Right ventricle myocardium inferior (tissue), 1 donor: ENCODE data around the gene LRP1. TPM values are rescaled to one million over a fixed set of nuclear protein-coding genes. Genes with fewer than 3 reads are reported as not detected.

Experiments used
- ATAC-seq: fragments of 200-7000 bp; cut with Tn5 transposase; one replicate; pipeline ENCODE4 v1.9.1; 2020; ENCODE audit warnings: mild to moderate bottlenecking, moderate library complexity
- DNase-seq: peaks from one replicate; pipeline ENCODE4 v3.0.0; 2021; ENCODE audit errors: missing footprints
- intact Hi-C: fragments of 100-400 bp; cut with DNase I; formaldehyde crosslinking; loops from one replicate; pipeline ENCODE4 v1.11.0; 2022
- total RNA-seq: library from RNA; stranded (reverse); fragmentation: NEBNext Ultra II Directional; extraction: Animal tissue kit (Norgen Biotek cat#: 25700); gene quantifications from one replicate; pipeline ENCODE4 v1.2.1, GENCODE V29; 2021
- donor health status: DM: no; HTN: yes; CAD: no; lungs with severe emphysema.

The LRP1 gene
- total RNA-seq, 1 donor from 2014 or later, result 143 TPM

DNA sequence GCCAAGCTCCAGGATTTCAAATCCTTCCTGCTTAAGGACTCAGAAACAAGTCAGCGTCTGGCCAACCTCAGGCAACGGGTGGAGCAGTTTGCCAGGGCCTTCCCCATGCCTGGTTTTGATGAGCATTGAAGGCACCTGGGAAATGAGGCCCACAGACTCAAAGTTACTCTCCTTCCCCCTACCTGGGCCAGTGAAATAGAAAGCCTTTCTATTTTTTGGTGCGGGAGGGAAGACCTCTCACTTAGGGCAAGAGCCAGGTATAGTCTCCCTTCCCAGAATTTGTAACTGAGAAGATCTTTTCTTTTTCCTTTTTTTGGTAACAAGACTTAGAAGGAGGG is 105.9 kb downstream of the LRP1 start:
- no peak for DNase-seq
- intact Hi-C loops, result no loop called here
- no peak for ATAC-seq

DNA sequence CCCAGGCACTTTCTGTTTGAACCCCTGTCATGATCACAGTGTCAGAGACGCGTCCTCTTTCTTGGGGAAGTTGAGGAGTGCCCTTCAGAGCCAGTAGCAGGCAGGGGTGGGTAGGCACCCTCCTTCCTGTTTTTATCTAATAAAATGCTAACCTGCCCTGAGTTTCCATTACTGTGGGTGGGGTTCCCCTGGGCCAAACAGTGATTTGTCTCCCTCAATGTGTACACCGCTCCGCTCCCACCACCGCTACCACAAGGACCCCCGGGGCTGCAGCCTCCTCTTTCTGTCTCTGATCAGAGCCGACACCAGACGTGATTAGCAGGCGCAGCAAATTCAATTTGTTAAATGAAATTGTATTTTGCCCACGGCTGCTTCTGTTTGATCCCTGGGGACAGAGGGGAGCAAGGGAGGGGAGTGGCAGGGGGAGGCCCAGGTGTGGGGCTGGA is 106.3 kb downstream of the LRP1 start:
- no peak for DNase-seq
- ATAC-seq, result no peak
- intact Hi-C loops, result no loop called here

DNA sequence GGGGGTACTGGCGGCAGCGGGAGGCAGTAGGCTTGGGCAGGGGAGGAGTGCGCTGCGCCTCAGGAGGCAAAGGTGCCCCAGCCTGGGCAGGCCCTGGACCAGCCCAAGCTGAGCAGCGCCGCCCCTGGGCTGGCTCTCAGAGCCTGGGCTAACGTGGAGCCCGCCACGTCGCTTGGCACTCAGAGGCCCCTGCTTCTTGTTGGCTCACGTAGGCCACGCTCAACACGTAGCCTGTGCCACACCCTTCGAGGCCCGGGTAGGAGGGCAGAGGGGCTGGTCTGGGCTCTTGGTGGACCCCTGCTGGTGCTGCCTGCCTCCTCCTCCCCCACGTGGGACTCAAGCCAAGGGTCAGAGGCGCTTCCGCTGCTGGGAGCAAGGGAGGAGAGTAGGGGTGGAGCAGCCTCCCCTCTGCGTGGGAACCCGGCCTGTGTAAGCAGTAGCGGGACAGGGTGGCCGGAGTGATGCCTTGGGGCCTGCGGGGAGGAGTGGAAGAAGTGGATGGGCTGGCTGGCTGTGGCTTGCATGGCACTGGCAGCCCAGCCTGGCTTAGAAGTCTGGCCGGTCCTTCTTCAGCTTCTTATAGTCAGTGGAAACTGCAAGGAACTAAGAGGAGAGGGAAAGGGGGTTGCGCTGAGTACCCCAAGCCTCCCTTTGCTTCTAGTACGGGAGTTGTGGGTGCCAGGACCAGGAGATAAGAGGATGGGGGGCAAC is 106.9 kb downstream of the LRP1 start:
- ATAC-seq (peak; percentile 32), DNase-seq (peak; percentile 86)
- intact Hi-C loops, result no loop called here

DNA sequence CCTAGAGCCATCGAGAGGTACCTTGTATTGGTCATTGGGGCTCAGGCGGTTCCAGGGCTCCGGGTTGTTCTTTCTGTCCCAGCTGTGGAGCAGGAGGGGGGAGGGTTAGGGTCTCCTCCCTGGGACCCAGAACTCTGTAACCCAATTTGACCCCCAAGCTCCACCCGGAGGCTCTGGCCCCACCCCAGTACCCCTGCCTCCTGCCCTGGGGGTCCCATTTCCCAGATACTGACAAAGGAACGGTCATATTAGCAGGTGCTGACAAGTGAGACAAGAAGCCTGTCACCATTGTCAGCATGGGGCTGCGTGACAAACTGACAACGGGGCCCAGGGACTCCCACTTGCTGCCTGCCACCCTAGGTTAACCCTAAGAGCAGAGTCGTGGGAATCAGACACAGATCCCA is 107.4 kb downstream of the LRP1 start:
- intact Hi-C loops, result no loop called here
- DNase-seq (no peak), ATAC-seq (no peak)

DNA sequence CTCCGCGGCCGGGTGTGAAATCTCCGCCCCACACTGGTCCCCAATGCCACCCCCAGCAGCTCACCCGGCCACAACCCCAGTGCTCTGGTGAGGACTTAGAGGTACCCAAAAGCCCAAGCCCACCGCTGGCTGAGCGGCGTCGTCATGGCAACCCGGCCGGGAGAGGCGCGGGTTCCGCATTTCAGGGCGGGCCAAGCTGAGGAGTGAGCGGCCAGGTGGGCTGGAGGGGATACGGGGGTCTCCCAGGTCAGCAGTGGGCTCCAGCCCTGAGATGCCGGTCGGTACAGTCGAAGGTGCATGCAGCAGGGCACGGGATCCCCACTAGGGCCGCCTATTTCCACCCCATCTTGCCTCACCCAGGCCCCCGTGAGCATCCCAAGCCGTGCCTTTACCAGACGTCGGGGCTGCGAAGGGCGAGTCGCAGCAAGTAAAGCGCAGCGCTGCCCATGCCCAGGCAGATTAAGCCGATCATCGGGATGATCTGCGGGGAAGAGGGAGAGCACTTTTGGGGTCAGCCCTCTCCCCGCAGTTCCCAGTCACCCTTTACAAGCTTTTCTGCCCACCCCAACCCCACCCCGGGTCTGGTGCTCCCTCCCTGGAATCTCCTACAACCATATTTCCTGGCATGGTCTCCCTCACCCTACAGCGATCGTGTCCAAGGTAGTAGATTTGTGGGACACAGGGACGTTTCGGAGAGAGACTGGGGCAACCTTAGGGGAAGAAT is 108.1 kb downstream of the LRP1 start:
- intact Hi-C loops, result no loop called here
- no peak for ATAC-seq
- peak; percentile 74 for DNase-seq

DNA sequence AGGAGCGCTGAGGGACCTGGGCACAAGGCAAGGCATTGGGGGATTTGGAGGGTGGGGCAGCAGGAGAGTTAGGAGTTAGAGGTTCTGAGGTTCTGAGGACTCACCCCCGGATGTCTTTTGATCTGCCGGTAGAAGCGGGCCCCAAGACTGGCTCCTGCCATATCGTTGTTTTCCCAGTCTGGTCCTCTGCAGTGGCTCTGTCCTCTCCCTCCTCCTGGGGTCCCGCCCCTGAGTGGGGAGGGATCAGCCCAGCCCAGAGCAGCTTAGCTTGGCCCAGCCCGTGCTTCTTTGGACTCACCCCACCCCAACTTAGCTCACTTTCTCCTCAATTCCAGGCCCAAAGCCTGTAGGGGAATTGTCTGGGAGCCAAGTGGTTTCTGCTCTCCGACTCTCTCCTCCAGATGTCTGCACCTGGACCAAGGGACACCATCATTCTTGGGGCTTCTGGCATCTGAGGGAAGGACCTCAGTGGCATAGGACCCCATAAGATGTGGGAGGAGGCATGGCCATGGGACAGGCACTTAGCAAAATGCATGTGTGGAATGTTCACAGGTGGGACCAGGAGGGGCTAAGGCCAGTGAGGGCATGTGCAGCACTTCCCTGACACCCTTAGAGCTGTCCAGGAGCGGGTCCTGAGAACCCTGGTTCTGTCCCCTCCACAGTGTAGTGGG is 108.8 kb downstream of the LRP1 start:
- intact Hi-C loops, result no loop called here
- ATAC-seq, result peak; percentile 36
- DNase-seq, result peak; percentile 83

DNA sequence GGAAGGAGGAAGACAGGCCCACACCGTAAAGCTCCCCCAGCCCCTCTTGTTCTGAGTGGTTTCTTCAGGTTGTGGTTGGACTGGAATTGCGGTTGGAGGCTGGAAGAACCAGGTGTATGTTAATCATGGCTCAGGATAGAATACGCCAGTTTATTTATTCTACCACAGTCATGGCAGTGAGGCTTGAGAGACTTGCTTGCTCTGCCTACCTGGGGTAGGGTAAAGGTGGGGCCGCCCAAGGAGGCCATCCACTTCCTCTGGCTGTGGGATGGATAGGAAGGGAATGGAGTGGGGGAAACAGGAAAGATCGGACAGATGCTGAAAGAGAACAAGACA is 109.3 kb downstream of the LRP1 start:
- ATAC-seq, result no peak
- no peak for DNase-seq
- intact Hi-C loops, result no loop called here

DNA sequence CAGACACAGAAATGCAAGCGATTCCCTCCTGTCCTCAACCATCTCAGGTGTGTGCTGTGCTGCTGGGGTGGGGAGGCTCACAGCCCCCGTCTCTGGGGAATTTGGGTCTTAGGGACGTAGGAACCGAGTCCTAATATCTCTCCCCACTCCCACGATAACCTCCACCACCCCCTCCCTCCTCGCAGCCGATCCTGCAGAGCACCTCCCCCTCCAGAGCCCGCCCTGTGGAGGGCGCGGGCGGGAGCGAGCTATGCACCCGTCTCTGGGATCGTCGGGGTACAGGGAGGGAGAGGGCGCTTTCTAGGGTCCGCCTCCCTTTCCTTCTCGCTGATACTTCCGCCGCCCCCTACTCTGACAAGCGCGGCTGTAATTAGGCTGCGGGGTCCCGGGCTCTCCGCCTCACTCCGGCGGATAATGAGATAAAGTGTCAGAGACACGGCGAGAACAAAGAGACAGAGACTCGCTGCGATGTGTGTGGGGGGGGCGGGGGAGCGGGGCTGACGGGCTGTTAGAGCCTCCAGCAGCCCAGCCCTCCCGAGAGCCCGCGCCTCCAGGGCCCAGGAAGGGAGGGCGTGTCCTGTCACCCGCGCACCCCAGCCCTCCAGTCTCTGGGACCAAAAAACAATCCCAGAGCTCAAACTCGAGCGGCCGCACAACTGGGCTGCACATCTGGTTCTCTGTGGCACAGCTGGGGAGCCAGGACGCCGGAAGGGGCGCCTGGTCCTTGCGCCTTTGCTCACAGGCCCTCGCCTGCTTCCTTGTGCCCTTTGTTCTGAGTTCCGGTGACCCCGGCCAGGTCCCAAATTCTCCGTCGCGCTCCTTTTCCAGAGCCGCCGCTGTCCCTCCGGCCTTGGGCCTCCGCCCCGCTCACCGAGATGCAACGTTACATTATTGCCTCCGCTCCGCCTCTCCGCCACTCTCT is 109.9 kb downstream of the LRP1 start:
- no peak for ATAC-seq
- DNase-seq, result peak; percentile 68
- intact Hi-C loops, result no loop called here

DNA sequence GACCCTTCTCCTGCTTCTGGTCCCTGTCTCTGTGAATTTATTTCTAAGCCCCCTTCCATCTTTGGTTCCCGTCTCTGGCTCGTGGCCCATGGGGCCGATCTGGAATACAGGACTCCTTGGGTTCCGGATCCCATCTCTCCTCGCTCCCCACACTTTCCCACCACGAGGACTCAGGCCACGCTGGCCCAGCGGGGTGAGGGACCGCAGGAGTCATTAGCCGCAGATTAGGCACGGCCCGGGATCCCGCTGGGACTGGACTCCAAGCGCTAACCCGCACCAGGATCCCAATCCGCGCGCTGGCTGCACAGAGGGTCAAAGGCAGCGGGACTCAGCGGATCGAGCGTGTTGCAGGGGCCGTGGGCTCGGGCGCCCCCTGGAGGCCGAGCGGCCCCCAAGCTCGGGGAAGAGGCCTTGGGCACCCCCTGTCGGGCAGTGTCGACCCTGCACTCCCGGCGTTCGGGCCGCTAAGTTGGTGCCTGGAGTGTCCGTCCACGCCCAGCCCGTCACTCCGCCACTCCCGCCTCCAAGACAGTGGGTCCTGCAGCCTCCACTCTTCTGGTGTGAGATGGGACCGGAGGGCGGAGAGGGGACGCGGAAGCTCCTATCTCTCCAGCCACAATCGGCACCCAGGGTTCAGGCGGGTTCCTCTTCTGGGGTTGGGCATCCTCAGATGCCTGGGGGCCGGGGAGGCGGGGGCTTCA is 110.7 kb downstream of the LRP1 start:
- ATAC-seq (peak; percentile 77), DNase-seq (peak; percentile 92)
- intact Hi-C loops, result loop anchor here (1.0 kb wide), 1 partner anchor 26 kb away; no protein-coding TSS in a partner anchor

DNA sequence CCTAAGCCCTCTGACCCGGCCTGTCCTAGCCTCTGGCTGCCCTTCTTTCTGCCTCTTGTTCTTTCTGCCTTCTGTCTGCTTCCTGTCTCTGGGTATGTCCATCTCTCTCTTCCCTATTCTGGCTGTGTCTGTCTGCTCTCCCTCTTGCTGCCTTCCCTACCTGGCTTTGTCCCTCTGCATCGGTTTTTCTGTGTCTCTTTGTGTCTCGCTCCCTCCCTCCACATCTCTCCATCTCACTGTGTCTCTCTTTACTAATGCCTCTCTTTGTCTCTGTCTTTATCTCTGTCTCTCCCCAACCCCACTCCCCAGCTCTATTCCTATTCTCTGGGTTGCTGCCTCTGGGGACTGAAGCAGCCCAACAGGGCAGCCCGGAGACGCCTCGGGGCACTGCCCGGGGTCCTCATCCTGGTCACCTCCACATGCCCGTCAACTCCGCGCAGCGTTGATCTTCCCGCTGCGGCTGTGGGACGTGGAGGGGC is 111.3 kb downstream of the LRP1 start:
- intact Hi-C loops, result loop anchor here (1.0 kb wide), 1 partner anchor 26 kb away; no protein-coding TSS in a partner anchor
- DNase-seq (no peak), ATAC-seq (no peak)

DNA sequence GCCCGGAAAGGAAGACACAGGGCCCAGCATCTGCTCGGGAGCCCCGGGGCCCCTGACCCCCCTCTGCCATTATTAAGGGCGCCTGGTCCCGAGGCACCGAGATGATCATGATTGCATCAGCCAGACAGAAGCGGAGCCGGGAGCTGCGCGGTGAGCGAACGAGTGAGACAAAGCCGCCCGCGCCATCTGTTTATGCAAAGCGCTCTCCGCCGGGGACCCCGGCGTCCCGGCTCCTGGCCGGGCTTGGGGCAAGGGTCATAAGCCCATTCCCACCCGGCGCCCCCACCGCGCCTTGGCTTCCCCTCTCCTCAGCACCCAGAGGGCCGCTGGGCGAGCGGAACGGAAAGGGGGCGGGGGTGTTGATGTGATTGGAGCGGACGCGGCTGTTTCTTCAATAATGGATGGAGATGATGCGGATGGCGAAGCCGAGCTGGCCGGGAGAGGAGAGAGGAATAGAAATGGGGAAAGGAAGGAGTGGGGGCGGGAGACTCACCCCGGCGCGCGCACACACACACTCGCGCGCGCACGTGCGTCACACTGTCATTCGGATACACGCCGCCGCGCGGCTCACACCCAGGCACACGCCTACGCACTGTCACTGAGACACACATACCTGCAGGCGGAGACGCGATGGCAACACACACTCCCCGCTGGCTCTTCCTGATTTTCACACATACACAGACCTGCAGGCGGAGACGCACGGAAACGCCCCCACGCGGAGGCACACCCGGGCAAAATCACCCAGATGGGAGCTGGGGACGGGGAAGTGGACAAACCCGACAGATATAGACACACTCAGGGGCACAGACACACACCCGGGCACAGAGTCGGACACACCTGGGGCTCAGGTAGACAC is 112.0 kb downstream of the LRP1 start:
- no peak for ATAC-seq
- intact Hi-C loops, result no loop called here
- DNase-seq, result peak; percentile 83

DNA sequence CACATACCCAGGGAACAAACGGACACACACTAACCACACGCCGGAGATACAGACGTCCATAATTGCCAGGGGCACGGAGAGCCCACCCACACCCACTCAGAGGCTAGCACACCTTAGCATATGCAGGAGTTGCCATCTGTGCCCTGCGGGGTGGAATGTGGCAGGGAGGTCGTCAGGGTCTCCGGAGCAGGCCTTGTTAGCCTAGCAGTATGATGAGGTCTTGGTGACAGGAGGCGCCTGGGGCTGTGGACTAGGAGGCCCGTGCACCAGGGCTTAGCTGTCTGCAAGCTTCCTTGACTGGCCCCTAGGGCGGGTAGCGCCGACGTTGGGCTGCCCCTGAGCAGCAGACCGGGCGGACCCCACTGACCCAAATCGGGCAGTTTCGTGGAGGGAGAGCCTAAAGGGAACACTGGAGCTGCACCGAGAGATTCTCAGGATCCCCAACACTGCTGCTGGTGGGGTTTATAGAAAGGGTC is 112.7 kb downstream of the LRP1 start:
- ATAC-seq, result no peak

DNA sequence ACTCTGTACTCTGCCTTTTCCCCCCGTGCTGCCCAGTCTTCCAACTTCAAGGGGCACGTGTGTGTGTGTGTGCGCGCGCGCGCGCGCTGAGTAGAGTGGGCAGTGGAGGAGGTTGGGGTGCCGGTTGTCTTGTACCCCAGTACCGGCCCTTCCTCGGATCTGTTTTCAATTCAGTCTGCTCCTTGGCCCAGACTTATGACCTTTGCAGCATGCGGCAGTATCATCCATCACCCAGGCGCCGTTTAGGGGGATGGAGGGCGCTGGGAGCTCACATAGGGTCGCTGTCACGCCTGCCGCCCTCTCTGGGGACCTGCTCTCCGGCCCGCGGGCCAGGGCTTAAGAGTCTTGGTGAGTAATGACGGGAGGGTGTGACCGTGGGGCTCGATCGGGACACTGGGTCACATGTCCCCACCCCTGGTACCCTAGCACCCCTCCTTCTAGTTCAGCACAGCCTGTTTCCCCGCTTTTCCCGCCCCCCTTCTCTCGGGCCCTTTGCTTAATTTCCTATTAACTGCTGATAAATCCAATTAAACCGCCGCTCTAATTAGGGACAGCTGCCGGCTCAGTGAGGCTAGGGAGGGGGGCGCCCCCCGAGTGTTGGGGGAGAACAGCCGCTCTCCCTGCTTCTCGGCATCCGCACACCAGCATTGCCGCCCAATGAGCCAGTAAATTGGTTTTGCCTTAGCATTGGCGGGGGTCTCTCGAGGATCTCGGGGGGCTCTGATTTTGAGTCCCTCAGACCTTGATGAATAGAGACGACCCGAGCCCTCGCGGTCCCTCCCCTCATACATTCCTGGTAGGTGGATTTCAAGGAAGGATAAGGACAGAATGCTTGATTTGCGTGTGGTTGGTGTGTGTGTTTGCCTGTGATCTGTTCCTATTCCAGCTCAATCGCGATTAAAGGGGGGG is 113.4 kb downstream of the LRP1 start:
- intact Hi-C loops, result no loop called here
- ATAC-seq (no peak), DNase-seq (no peak)

More for the DNA sequence above, 112.7 kb downstream of the LRP1 start:
- intact Hi-C loops, result no loop called here
- DNase-seq, result no peak

DNA sequence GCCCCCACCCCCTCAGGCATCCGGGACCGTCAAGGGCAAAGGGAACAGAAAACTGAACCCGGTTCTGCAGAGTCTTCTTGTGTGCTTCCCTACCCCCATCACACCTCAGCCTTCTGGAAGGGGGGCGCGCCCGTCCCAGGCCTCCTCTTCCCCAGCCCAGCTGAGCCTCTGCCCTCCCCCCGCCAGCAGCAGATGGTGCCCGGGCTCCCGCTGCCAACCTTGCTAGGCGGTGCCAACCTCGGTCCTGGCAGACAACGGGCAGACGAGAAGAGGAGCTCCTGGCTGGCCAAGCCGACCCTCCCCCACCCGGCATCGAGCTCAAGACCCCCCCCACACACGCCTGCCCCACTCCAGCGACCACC is 114.0 kb downstream of the LRP1 start:
- ATAC-seq, result no peak
- DNase-seq, result peak; percentile 69
- intact Hi-C loops, result no loop called here

DNA sequence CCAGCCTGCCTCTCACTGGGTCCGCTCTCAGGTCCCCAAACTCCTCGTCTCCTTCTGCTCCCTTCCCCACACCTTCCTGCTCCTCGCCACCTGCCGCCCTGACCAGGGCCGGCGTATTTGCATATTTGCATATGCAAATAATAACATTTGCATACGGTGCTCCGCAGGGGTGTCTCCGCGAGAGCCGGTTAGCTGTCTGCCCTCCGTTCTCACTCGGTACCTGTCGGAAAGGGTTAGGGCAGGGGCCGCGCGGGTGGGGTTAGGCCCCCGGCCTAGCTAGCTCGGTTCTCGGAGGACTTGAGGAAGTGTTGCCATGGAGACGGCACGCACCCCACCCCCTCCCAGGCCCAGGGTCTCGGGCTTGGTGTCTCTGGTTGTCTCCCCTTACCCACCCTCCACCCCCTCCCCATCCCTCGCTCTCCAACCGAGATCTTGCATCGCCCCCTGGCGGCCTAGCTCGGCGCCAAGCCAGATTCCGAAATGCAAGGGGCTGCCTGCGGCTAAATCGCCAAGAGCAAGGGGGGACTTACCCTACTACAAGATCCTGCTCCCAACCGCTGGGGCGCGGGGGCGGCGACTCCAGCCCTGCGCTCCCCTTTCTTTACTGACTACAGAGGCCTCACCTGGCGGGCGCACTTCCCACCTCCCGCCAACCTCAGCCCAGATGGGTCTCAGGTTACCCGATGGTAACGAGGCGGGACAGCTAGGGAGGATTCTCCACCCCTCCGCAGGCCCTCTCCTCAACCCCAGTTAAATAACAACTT is 114.6 kb downstream of the LRP1 start:
- ATAC-seq (no peak), DNase-seq (peak; percentile 84)
- intact Hi-C loops, result loop anchor here (1.0 kb wide), 1 partner anchor 30 kb away; no protein-coding TSS in a partner anchor
